AG04450 (cell line): ENCODE results near the gene PPL. TPM values are rescaled to one million over a fixed set of nuclear protein-coding genes. Genes with fewer than 3 reads are reported as not detected.

Experiments used
- CTCF ChIA-PET: fragments of 300-600, 350-600 bp; formaldehyde crosslinking; extraction: SDS; loops from one replicate; lab custom pipeline; 2022; ENCODE audit warnings: antibody characterized with exemption, inconsistent platforms; lab: Charles Lee
- POLR2A ChIA-PET: fragments of 350-600 bp; formaldehyde crosslinking; extraction: SDS; loops from one replicate; lab custom pipeline; 2021; ENCODE audit warnings: antibody characterized with exemption, inconsistent platforms; lab: Yijun Ruan, JAX
- DNase-seq: peaks from one replicate; pipeline ENCODE4 v3.0.0-alpha.2; 2011; ENCODE audit warnings: low read depth, low spot score
- H3K27ac ChIP-seq: one replicate; pipeline ENCODE4 v1.5.1; 2012; ENCODE audit warnings: low read depth, low read length, control low read depth
- H3K27me3 ChIP-seq: one replicate; pipeline ENCODE4 v1.6.0; 2012; ENCODE audit warnings: low read length; ENCODE audit not compliant: control insufficient read depth, insufficient read depth
- H3K4me3 ChIP-seq: 2 replicates; pipeline ENCODE4 v1.5.1; 2011; ENCODE audit warnings: mild to moderate bottlenecking, low read depth, low read length, control low read depth
- H3K9me3 ChIP-seq: 2 replicates; pipeline ENCODE4 v1.5.1; 2012; ENCODE audit warnings: low read length; ENCODE audit not compliant: control insufficient read depth, insufficient read depth
- CTCF ChIP-seq: IDR thresholded peaks from 2 replicates; pipeline ENCODE4 v1.5.1; 2011; ENCODE audit warnings: low read depth, low read length, control low read depth, inconsistent platforms
- polyA plus RNA-seq: library from polyadenylated mRNA; depleted of rRNA; stranded (reverse); fragments of >200 nt; gene quantifications from 2 replicates; pipeline ENCODE4 v1.2.3, GENCODE V29; 2011

PPL gene
- polyA plus RNA-seq, 1 experiment, result 2.0 TPM

DNA sequence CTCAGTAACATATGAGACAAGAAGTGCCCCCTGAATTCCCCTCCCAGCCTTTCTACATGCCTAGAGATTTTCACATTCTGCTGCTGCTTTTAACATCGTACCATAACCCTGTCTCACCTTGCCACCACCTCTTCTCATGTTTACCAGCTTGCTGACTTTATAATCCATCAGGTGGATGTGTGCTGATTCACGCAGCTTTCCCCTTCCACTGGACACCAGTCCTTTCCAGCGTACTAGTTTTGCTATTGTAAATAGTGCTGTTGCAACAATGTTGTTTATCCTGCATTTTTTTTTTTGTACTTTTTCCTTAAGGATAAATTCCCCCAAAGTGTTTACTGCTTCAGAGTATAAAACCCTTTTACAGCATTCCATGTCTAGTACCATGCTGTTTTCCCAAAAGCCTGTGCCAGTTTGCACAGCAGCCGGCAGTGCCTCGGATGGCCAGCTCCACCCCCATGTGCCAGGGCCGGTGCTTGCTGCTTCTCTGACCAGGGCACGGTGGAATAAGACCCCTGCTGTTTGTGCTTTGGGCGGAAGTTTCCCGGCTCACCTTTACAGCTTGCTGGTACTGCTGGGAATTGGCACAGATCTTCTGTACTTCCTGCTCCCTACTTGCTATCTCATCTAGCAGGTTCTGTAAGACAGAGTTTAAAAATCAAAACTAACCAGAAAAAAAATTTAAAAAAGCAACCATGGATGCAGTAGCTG, 48.4 kb downstream of the PPL start:
- H3K27me3 ChIP-seq, result no peaks in the 10 kb centered on the region
- no peak overlapping the region for H3K4me3 ChIP-seq
- ChIA-PET CTCF (interaction anchor here (1.1 kb wide), 1 partner anchor 67 kb away, joined by 4 read pairs; no protein-coding TSS in a partner anchor), POLR2A (no interaction called here)
- peaks cover 6% of the 10 kb centered on the region; the same call in 1 of the 2 replicates for H3K9me3 ChIP-seq
- no peak for TF ChIP-seq CTCF
- no peak for DNase-seq
- H3K27ac ChIP-seq, result no peak overlapping the region

DNA sequence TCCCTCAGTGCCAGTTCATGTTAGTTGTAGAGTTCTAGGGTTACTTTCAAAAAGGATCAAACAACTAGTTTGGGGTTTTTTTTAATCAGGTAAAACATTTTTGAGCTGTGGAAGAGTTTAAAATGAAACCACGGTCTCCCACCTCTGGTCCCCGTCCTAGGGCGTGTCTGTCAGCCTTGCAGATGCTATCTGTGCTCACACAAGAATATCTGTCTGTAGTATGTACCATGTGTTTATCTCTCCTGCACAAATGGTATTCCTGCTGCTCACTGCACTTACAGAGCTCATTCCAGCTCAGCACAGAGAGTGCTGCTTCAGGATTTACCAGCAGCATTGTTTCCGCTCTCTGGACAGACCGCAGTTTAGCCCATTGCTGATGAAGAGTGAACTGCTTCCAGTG, 50.8 kb downstream of the PPL start:
- POLR2A ChIA-PET, result no interaction called here
- Histone ChIP-seq H3K27me3 (no peaks in the 10 kb centered on the region), H3K9me3 (peaks cover 11% of the 10 kb centered on the region; the same call in 1 of the 2 replicates), H3K27ac (no peak overlapping the region), H3K4me3 (no peak overlapping the region)
- DNase-seq, result no peak
- TF ChIP-seq CTCF, result no peak
- CTCF ChIA-PET, result interaction anchor here (1.3 kb wide), 1 partner anchor 70 kb away, joined by 4 read pairs; no protein-coding TSS in a partner anchor

DNA sequence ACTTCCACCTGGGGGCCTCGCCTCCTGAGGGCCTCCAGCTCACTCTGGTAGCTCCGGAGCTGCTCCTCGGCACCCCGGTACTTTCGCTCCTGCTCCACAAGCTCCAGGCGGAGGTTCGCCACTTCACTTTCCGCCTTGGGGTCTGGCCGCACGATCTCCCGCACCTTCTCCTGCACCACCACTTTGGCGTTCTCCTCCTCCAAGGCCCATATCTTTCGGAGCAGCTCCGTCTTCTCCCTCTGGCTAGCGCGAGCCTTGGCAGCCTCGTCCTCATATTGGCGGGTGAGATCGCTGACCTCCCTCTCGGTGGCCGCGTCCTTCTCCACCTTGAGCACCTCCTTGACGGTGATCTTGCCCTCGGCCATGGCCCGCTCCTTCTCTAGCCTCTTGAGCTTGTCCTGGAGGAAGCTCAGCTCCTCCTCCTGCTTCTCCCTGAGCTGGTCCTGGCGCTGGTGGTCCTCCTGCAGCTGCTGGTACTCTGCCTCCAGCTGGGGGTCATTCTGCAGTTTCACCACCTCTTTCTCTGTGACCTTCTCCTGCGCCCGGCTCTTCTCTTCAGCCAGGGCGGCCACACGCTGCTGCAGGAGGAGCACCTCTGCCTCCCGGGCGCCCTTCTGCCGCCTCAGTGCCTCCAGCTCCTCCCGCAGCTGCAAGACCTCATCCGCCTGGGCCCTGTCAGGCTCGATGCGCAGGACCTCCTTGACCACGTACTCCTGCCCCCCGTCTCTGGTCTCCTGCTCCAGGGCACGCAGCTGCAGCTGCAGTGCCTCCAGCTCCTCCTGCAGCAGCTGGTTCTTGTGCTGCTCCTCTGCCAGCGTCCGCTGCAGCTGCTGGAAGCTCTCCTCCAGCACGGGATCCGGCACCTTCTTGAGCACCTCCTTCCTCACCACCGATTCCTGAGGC, 51.7 kb downstream of the PPL start:
- no peak overlapping the region for H3K27ac ChIP-seq
- no peak overlapping the region for H3K4me3 ChIP-seq
- ChIA-PET POLR2A (no interaction called here), CTCF (interaction anchor here (1.3 to 1.7 kb wide), 2 partner anchors 70 to 71 kb away, joined by 4 to 9 read pairs; no protein-coding TSS in a partner anchor)
- TF ChIP-seq CTCF, result no peak
- H3K9me3 ChIP-seq, result peaks cover 11% of the 10 kb centered on the region; the same call in 1 of the 2 replicates
- DNase-seq, result no peak
- H3K27me3 ChIP-seq, result no peaks in the 10 kb centered on the region

- no peaks in the 10 kb centered on the region for H3K27me3 ChIP-seq
- no peak for DNase-seq
- POLR2A ChIA-PET, result interaction anchor here (1.0 kb wide), 1 partner anchor 18 kb away, joined by 4 read pairs; no protein-coding TSS in a partner anchor
These were observed 52.7 kb downstream of the PPL start for GRCh38 chr16:4884209-4884608.

More at GRCh38 chr16:4884209-4884608, 52.7 kb downstream of the PPL start:
- no peak for TF ChIP-seq CTCF
- Histone ChIP-seq H3K27ac (no peak overlapping the region), H3K4me3 (no peak overlapping the region), H3K9me3 (peaks cover 11% of the 10 kb centered on the region; the same call in 1 of the 2 replicates)
- CTCF ChIA-PET, result interaction anchor here (1.7 kb wide), 1 partner anchor 72 kb away, joined by 9 read pairs; no protein-coding TSS in a partner anchor
